GM12872 (cell line): ENCODE results near the gene SMCO4.

Source experiments
- TF ChIP-seq, protein P1 (sequence below): IDR thresholded peaks from 3 replicates; pipeline ENCODE4 v1.5.1; 2011; ENCODE audit warnings: low read depth, mild to moderate bottlenecking, low read length, moderate library complexity; ENCODE audit not compliant: insufficient read depth

Gene SMCO4

DNA sequence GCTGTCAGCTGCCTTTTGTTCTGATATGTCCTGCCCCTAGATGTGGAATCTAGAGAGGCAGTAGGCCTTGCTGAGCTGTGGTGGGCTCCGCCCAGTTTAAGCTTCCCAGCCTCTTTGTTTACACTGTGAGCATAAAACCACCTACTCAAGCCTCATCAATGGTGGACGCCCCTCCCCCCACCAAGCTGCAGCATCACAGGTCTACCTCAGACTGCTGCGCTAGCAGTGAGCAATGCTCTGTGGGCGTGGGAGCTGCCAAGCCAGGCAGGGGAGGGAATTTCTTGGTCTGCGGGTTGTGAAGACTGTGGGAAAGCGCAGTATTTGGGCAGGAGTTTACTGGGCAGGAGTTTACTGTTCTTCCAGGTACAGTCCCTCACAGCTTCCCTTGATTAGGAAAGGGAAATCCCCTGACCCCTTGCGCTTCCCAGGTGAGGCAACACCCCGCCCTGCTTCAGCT is 98.5 kb downstream of the SMCO4 start:
- TF ChIP-seq, protein P1, sequence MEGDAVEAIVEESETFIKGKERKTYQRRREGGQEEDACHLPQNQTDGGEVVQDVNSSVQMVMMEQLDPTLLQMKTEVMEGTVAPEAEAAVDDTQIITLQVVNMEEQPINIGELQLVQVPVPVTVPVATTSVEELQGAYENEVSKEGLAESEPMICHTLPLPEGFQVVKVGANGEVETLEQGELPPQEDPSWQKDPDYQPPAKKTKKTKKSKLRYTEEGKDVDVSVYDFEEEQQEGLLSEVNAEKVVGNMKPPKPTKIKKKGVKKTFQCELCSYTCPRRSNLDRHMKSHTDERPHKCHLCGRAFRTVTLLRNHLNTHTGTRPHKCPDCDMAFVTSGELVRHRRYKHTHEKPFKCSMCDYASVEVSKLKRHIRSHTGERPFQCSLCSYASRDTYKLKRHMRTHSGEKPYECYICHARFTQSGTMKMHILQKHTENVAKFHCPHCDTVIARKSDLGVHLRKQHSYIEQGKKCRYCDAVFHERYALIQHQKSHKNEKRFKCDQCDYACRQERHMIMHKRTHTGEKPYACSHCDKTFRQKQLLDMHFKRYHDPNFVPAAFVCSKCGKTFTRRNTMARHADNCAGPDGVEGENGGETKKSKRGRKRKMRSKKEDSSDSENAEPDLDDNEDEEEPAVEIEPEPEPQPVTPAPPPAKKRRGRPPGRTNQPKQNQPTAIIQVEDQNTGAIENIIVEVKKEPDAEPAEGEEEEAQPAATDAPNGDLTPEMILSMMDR = no peak

DNA sequence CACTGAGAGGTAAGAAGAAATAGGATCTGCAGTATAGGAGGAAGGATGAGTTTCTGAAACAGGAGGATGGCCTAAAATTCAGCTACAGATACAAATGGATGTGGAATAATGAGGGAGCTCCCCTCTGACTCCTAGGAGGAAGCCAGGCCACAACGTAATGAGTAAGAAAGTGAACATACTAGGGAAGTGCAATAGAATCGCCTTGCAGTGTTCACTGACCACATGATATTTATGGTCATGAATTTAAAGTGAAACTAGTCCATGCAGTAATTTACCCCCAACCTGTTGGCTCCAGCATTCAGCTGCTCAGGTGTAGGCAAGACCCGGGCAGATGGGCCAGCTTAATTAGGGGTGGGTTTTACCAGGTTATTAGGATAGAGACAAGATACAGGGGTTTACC is 110.9 kb downstream of the SMCO4 start:
- TF ChIP-seq, protein P1 = no peak
